NT2/D1 (cell line): ENCODE measurements around the gene HIP1.
"Not testable (repeated sequence)": the region's sequence is repeated elsewhere in the genome, so short reads cannot be mapped to it uniquely, and the experiment has no call there.

Experiments used
- DNase-seq: peaks from one replicate; pipeline ENCODE4 v3.0.0-alpha.2; 2011; ENCODE audit warnings: low read depth, low spot score
- H3K27me3 ChIP-seq: 2 replicates; pipeline ENCODE4 v1.6.0; 2011; ENCODE audit warnings: mild to moderate bottlenecking; ENCODE audit not compliant: insufficient read length, insufficient read depth
- H3K36me3 ChIP-seq: 2 replicates; pipeline ENCODE4 v1.6.1; 2011; ENCODE audit warnings: mild to moderate bottlenecking, low read length, mixed read lengths; ENCODE audit not compliant: insufficient read depth, insufficient read length
- H3K4me1 ChIP-seq: 2 replicates; pipeline ENCODE4 v1.5.1; 2011; ENCODE audit not compliant: insufficient read depth, insufficient read length
- H3K4me3 ChIP-seq: 2 replicates; pipeline ENCODE4 v1.5.1; 2011; ENCODE audit warnings: low read depth; ENCODE audit not compliant: insufficient read length
- H3K9ac ChIP-seq: 2 replicates; pipeline ENCODE4 v1.6.0; 2011; ENCODE audit warnings: low read depth; ENCODE audit not compliant: insufficient read length
- H3K9me3 ChIP-seq: 2 replicates; pipeline ENCODE4 v1.5.1; 2011; ENCODE audit warnings: mild to moderate bottlenecking, low read length; ENCODE audit not compliant: insufficient read depth
- SUZ12 ChIP-seq: IDR thresholded peaks from 2 replicates; pipeline ENCODE4 v1.6.1; 2011; ENCODE audit not compliant: insufficient read length, insufficient read depth; ENCODE audit errors: extremely low read depth
- YY1 ChIP-seq: IDR thresholded peaks from 2 replicates; pipeline ENCODE4 v1.6.1; 2011; ENCODE audit not compliant: insufficient read length, insufficient read depth
- ZNF274 ChIP-seq: IDR thresholded peaks from 2 replicates; pipeline ENCODE4 v1.6.1; 2011; ENCODE audit warnings: mild to moderate bottlenecking, low read depth, low read length

The HIP1 gene

GRCh38 chr7:75639071-75639885 lies 99.5 kb downstream of the HIP1 start:
- no peaks in the 10 kb centered on the region for H3K4me1 ChIP-seq
- peaks cover 14% of the 10 kb centered on the region for H3K36me3 ChIP-seq
- peak; percentile 54 for DNase-seq
- no peaks in the 10 kb centered on the region for H3K27me3 ChIP-seq
- TF ChIP-seq YY1 (no peak), SUZ12 (no peak), ZNF274 (no peak)
- H3K9ac ChIP-seq: peak overlapping the region; percentile 90
- H3K9me3 ChIP-seq: peaks cover 19% of the 10 kb centered on the region
- H3K4me3 ChIP-seq: peak overlapping the region; percentile 77

GRCh38 chr7:75638594-75639070 lies 100.1 kb downstream of the HIP1 start:
- Histone ChIP-seq H3K9me3 (peaks cover 13% of the 10 kb centered on the region), H3K27me3 (no peaks in the 10 kb centered on the region), H3K4me1 (no peaks in the 10 kb centered on the region), H3K4me3 (peak overlapping the region; percentile 77), H3K9ac (peak overlapping the region; percentile 90), H3K36me3 (peaks cover 15% of the 10 kb centered on the region)
- no peak for DNase-seq
- TF ChIP-seq SUZ12 (no peak), YY1 (no peak), ZNF274 (no peak)

GRCh38 chr7:75637854-75638593 lies 100.7 kb downstream of the HIP1 start:
- Histone ChIP-seq H3K4me3 (peak overlapping the region; percentile 77), H3K9me3 (peaks cover 7% of the 10 kb centered on the region), H3K9ac (peak overlapping the region; percentile 90), H3K36me3 (peaks cover 18% of the 10 kb centered on the region), H3K4me1 (no peaks in the 10 kb centered on the region), H3K27me3 (no peaks in the 10 kb centered on the region)
- no peak for DNase-seq
- no peak for TF ChIP-seq SUZ12

- TF ChIP-seq ZNF274: no peak
- no peak for TF ChIP-seq SUZ12
- TF ChIP-seq YY1: no peak
- H3K36me3 ChIP-seq: peaks cover 26% of the 10 kb centered on the region
Observed at GRCh38 chr7:75635036-75635435, 103.7 kb downstream of the HIP1 start.

GRCh38 chr7:75632587-75632986 lies 106.2 kb downstream of the HIP1 start:
- H3K9me3 ChIP-seq, H3K27me3 ChIP-seq, H3K4me3 ChIP-seq, H3K4me1 ChIP-seq, H3K9ac ChIP-seq, DNase-seq: not testable (repeated sequence)
- peaks cover 34% of the 10 kb centered on the region for H3K36me3 ChIP-seq

More at GRCh38 chr7:75635036-75635435, 103.7 kb downstream of the HIP1 start:
- peaks cover 2% of the 10 kb centered on the region for H3K4me1 ChIP-seq
- no peak overlapping the region for H3K9ac ChIP-seq
- no peaks in the 10 kb centered on the region for H3K9me3 ChIP-seq
- H3K27me3 ChIP-seq: no peaks in the 10 kb centered on the region
- no peak for DNase-seq
- H3K4me3 ChIP-seq: no peak overlapping the region

GRCh38 chr7:75631711-75632110 lies 107.0 kb downstream of the HIP1 start:
- DNase-seq: no peak
- Histone ChIP-seq H3K36me3 (peaks cover 34% of the 10 kb centered on the region), H3K9me3 (no peaks in the 10 kb centered on the region)

GRCh38 chr7:75630549-75630948 lies 108.2 kb downstream of the HIP1 start:
- no peak overlapping the region for H3K9ac ChIP-seq
- peaks cover 33% of the 10 kb centered on the region for H3K36me3 ChIP-seq
- TF ChIP-seq YY1: no peak
- no peak for TF ChIP-seq ZNF274
- no peak for TF ChIP-seq SUZ12
- H3K9me3 ChIP-seq: no peaks in the 10 kb centered on the region
- no peak overlapping the region for H3K4me3 ChIP-seq
- H3K27me3 ChIP-seq: no peaks in the 10 kb centered on the region
- DNase-seq: no peak
- peaks cover 2% of the 10 kb centered on the region for H3K4me1 ChIP-seq

More at GRCh38 chr7:75631711-75632110, 107.0 kb downstream of the HIP1 start:
- Histone ChIP-seq H3K4me1 (peaks cover 2% of the 10 kb centered on the region), H3K4me3 (no peak overlapping the region), H3K27me3 (no peaks in the 10 kb centered on the region), H3K9ac (no peak overlapping the region)
- TF ChIP-seq YY1: no peak
- no peak for TF ChIP-seq SUZ12
- TF ChIP-seq ZNF274: no peak
